ENCODE measurements around the gene SAFB. TPM values are rescaled to one million over a fixed set of nuclear protein-coding genes. Genes with fewer than 3 reads are reported as not detected.

Gene SAFB
- total RNA-seq, result 44.4 and 53.4 TPM in 2 replicates

DNA sequence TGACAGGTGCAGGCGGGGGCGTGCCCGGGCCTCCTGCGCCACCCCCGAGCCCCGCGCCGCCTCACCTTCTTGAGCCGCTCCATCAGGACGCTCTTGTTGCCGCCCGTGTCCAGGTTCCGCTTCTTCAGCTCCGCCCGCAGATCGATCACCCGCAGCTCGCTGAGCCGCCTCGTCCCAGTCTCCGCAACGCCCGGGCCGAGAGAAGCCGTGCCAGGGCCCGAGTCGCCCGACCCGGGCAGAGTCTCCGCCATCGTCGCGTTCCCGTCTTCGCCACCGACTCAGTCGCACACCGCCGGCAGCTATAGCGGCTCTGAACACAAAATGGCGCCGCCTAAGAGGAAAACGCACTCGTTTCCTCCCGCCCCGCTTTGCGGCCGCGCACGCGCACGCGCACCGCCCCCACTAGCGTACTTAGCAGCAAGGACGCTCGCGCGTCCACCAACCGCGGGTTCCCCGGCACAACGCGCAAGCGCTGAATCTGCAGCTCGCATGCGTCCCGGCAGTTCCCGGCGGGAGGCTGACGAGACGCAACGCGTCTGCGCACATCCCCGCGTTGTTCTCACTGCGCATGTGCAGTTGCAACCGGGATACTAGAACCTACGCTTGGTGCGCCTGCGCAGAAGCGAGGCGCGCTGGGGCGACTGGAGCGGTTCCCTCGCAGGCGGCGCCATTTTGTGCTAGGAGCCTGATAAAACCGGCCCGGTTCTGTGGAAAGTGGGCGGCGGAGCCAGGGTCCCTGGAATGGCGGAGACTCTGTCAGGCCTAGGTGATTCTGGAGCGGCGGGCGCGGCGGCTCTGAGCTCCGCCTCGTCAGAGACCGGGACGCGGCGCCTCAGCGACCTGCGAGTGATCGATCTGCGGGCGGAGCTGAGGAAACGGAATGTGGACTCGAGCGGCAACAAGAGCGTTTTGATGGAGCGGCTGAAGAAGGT is at the start of gene SAFB, which contains the start of gene SAFB2:
Gene SAFB (plus strand): TSS at position 619 of the 932 bp plus-strand sequence. CDS start 123 bp downstream, at position 742.
Gene SAFB2 (minus strand): TSS at position 312 of the 932 bp plus-strand sequence. CDS start 61 bp downstream, at position 251.

GRCh38 chr19:5680437-5681368 is 57.8 kb downstream of the SAFB start, which contains the start of the genes HSD11B1L and MICOS13:
TSS of gene HSD11B1L (plus strand) at chr19:5681027. CDS start at chr19:5684833, 3,806 bp downstream.
TSS of gene MICOS13 (minus strand) at chr19:5680516. CDS start at chr19:5680486, 30 bp downstream.

GRCh38 chr19:5690125-5690954 is 67.5 kb downstream of the SAFB start, which contains the start of gene RPL36:
TSS of gene RPL36 (plus strand) at chr19:5690295. CDS start at chr19:5690508, 213 bp downstream.

Other genes with a start within 250 kb of the SAFB start
- not detected in 2 replicates for gene ZNRF4, start 167.7 kb upstream of the SAFB start, total RNA-seq
- gene TINCR, start 55.1 kb upstream of the SAFB start, total RNA-seq, result 0.13 and 0.66 TPM in 2 replicates
- gene SAFB2, start 307 bp upstream of the SAFB start, total RNA-seq, result 30.6 and 41.2 TPM in 2 replicates
- 23.5 and 33.7 TPM in 2 replicates for gene MICOS13, start 57.4 kb downstream of the SAFB start, total RNA-seq
- gene HSD11B1L, start 57.9 kb downstream of the SAFB start, total RNA-seq, result 16.0 and 18.8 TPM in 2 replicates
- gene RPL36, start 67.2 kb downstream of the SAFB start, total RNA-seq, result 299 and 374 TPM in 2 replicates
- gene LONP1, start 97.1 kb downstream of the SAFB start, total RNA-seq, result 124 and 181 TPM in 2 replicates
- gene CATSPERD, start 97.6 kb downstream of the SAFB start, total RNA-seq, result not detected in 2 replicates
- 0.13 and 0.33 TPM in 2 replicates for gene PRR22, start 161.7 kb downstream of the SAFB start, total RNA-seq
- gene DUS3L, start 168.1 kb downstream of the SAFB start, total RNA-seq, result 16.9 and 28.1 TPM in 2 replicates
- 0.07 TPM in 1 of 2 replicates, not detected in the other for gene NRTN, start 182.0 kb downstream of the SAFB start, total RNA-seq
- gene FUT6, start 216.6 kb downstream of the SAFB start, total RNA-seq, result not detected in 2 replicates
- gene FUT3, start 228.4 kb downstream of the SAFB start, total RNA-seq, result not detected in 2 replicates
- 0.07 TPM in 1 of 2 replicates, not detected in the other for gene FUT5, start 247.5 kb downstream of the SAFB start, total RNA-seq

All from smooth muscle cell of the pulmonary artery (primary cell).